ENCODE measurements around the gene KCNQ1.

DNA sequence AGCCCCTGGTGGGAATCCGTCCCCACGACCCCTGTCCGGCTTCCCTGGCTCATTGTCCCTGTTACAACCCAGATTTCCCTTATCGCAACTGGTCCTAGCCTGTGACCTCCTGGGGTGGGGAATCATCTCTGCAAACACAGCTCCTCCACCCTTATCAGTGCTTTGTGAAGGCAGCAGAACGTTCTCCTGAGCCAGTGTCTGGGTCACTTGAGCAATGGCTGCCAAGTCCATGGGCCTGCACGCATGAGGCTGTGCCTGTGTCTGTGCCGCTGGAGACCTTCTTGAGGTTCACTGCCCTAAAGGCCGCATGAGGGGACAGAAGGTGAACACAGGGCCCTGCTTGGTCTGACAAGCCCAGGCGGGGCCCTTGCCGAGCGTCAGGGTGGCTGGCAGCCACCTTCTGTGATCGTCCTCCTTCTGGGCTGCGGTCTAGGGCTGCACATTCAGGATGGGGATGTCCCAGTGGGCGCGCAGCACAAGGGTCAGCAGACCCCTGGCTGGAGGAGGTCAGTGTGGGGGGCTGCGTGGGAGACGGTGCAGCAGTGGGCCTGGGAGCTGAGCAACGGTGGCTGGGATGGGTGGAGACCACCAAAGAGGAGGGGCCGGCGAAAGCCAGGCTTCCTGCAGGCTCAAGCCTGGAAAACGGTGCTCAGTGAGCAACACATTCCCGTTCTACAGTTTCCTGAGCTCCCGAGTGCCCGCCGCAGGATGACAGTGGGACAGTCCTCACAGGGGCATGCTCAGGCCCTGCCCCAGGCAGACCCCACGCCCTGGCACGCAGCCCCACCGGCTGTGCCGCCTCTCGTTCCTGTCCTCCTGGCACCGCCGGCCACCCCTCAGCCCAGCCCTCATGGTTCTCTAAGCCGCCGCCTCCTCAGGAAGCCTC lies 366.6 kb downstream of the KCNQ1 start:
- no peak for TF ChIP-seq TSHZ2 (CRISPR knock-in tag; IDR thresholded peaks at IDR 0.05)
- no peak for TF ChIP-seq ARNTL (CRISPR knock-in tag; IDR thresholded peaks at IDR 0.05; ENCODE audit: borderline replicate concordance, low read depth)

Data from SK-N-SH treated with all-trans-retinoic acid at 6 μM for 48 hours (cell line).